ENCODE results near the gene MYT1. TPM values are rescaled to one million over a fixed set of nuclear protein-coding genes. Genes with fewer than 3 reads are reported as not detected.

The MYT1 gene
- polyA plus RNA-seq, 1 of the 3 experiments (the other 2 are of a cell fraction) = 0.10 TPM

GRCh38 chr20:64119301-64119680 lies 45.0 kb upstream of the MYT1 start:
- CTCF ChIA-PET = interaction anchor here (0.8 to 15.6 kb wide), 12 partner anchors 11 to 146 kb away, joined by 3 to 252 read pairs (median 12); partner anchors contain the start of genes C20orf204, LKAAEAR1, OPRL1 and PRPF6
- Histone ChIP-seq H3F3A (replicated peaks; ENCODE audit: insufficient read depth) (no peaks in the 10 kb centered on the region), H3K79me2 (ENCODE audit: insufficient read depth) (no peaks in the 10 kb centered on the region), H3K27me3 (ENCODE audit: insufficient read depth) (peaks cover 28% of the 10 kb centered on the region), H3K9me2 (no peaks in the 10 kb centered on the region), H3K36me3 (replicated peaks in 1 of 2; ENCODE audit: control insufficient read depth in 1 of 2, insufficient read depth in 2 of 2, low read length in 1 of 2) (no peaks in the 10 kb centered on the region), H3K4me2 (no peak overlapping the region), H3K4me1 (ENCODE audit: control insufficient read depth in 1 of 2, insufficient read depth in 2 of 2, low read depth in 1 of 2, low read length in 1 of 2) (no peaks in the 10 kb centered on the region; a peak in 1 of 4 replicates), H3K9me3 (no peaks in the 10 kb centered on the region), H3K27ac (ENCODE audit: low read depth in 2 of 2, low read length in 1 of 2) (no peak overlapping the region), H3K4me3 (ENCODE audit: low read depth in 2 of 2, low read length in 1 of 2) (no peak overlapping the region), H3K9ac (no peak overlapping the region), H2AFZ (ENCODE audit: low read depth) (no peak overlapping the region), H4K20me1 (ENCODE audit: insufficient read depth) (no peaks in the 10 kb centered on the region)
- TF ChIP-seq USF1 (IDR thresholded peaks at IDR 0.05; ENCODE audit: borderline replicate concordance, low read depth) (no peak), ZBTB33 (IDR thresholded peaks at IDR 0.05; ENCODE audit: borderline replicate concordance, low read depth) (no peak), MAX (IDR thresholded peaks at IDR 0.05; ENCODE audit: low read depth) (no peak), TCF12 (IDR thresholded peaks at IDR 0.05) (no peak)
- POLR2A ChIA-PET = no interaction called here
- DNase-seq = peak; percentile 30
- WGBS (ENCODE audit: low lambda C conversion rate) = 86% methylated on average over 4 of the region's 8 CpGs

GRCh38 chr20:64119681-64120341 lies 44.4 kb upstream of the MYT1 start:
- POLR2A ChIA-PET = interaction anchor here (1.6 kb wide), 1 partner anchor 36 kb away, joined by 6 read pairs; the partner anchor contains the start of gene LKAAEAR1
- Histone ChIP-seq H3K9ac (no peak overlapping the region), H4K20me1 (ENCODE audit: insufficient read depth) (no peaks in the 10 kb centered on the region), H3K4me2 (no peak overlapping the region), H2AFZ (ENCODE audit: low read depth) (no peak overlapping the region), H3K27me3 (ENCODE audit: insufficient read depth) (peaks cover 28% of the 10 kb centered on the region), H3K79me2 (ENCODE audit: insufficient read depth) (no peaks in the 10 kb centered on the region), H3K27ac (ENCODE audit: low read depth in 2 of 2, low read length in 1 of 2) (no peak overlapping the region), H3F3A (replicated peaks; ENCODE audit: insufficient read depth) (no peaks in the 10 kb centered on the region), H3K4me3 (ENCODE audit: low read depth in 2 of 2, low read length in 1 of 2) (no peak overlapping the region), H3K4me1 (ENCODE audit: control insufficient read depth in 1 of 2, insufficient read depth in 2 of 2, low read depth in 1 of 2, low read length in 1 of 2) (no peaks in the 10 kb centered on the region; a peak in 1 of 4 replicates), H3K9me2 (no peaks in the 10 kb centered on the region), H3K36me3 (replicated peaks in 1 of 2; ENCODE audit: control insufficient read depth in 1 of 2, insufficient read depth in 2 of 2, low read length in 1 of 2) (no peaks in the 10 kb centered on the region), H3K9me3 (no peaks in the 10 kb centered on the region)
- DNase-seq = peak; percentile 24
- WGBS (ENCODE audit: low lambda C conversion rate) = 69% methylated on average over 11 of the region's 14 CpGs
- CTCF ChIA-PET = interaction anchor here (0.6 to 15.6 kb wide), 42 partner anchors 8 to 345 kb away, joined by 3 to 252 read pairs (median 5); partner anchors contain the start of genes C20orf204, LKAAEAR1, OPRL1 and PRPF6
- TF ChIP-seq EZH2phosphoT487 (IDR thresholded peaks at IDR 0.05; ENCODE audit: borderline replicate concordance, low read depth) (no peak), RAD21 (IDR thresholded peaks at IDR 0.05; ENCODE audit: low read length) (no peak), NFIC (IDR thresholded peaks at IDR 0.05; ENCODE audit: borderline replicate concordance) (no peak)
